Neuronal stem cell (in vitro differentiated cells): ENCODE measurements around the gene KLHL30. TPM values are rescaled to one million over a fixed set of nuclear protein-coding genes. Genes with fewer than 3 reads are reported as not detected.

Experiments used
- DNase-seq: peaks from one replicate; pipeline ENCODE4 v3.0.0-alpha.2; 2013; ENCODE audit warnings: low spot score
- H2AFZ ChIP-seq: one replicate; pipeline ENCODE4 v1.6.1; 2013; ENCODE audit warnings: mild to moderate bottlenecking, low read length, inconsistent platforms
- H2AK5ac ChIP-seq: 2 replicates; pipeline ENCODE4 v1.6.1; 2013; ENCODE audit warnings: low read depth, mild to moderate bottlenecking, inconsistent platforms, low read length, moderate library complexity, mixed read lengths
- H2BK120ac ChIP-seq: 2 replicates; pipeline ENCODE4 v1.6.1; 2013; ENCODE audit warnings: low read depth, mild to moderate bottlenecking, inconsistent platforms, low read length, moderate library complexity, mixed read lengths
- H2BK12ac ChIP-seq: one replicate; pipeline ENCODE4 v1.6.1; 2013; ENCODE audit warnings: low read length, inconsistent platforms
- H2BK15ac ChIP-seq: 2 replicates; pipeline ENCODE4 v1.6.1; 2013; ENCODE audit warnings: mild to moderate bottlenecking, low read length, inconsistent platforms, mixed read lengths
- H2BK5ac ChIP-seq: one replicate; pipeline ENCODE4 v1.6.1; 2013; ENCODE audit warnings: inconsistent platforms, mild to moderate bottlenecking, low read length, moderate library complexity
- H3K14ac ChIP-seq: one replicate; pipeline ENCODE4 v1.6.1; 2013; ENCODE audit warnings: low read length, inconsistent platforms
- H3K18ac ChIP-seq: 2 replicates; pipeline ENCODE4 v1.6.1; 2013; ENCODE audit warnings: low read length, inconsistent platforms
- H3K23ac ChIP-seq: 2 replicates; pipeline ENCODE4 v1.6.1; 2013; ENCODE audit warnings: low read depth, mild to moderate bottlenecking, mixed read lengths, low read length, inconsistent platforms; ENCODE audit not compliant: poor library complexity
- H3K27ac ChIP-seq: replicated peaks from 3 replicates; pipeline ENCODE4 v1.5.1; 2013; ENCODE audit warnings: low read length, inconsistent platforms
- H3K27me3 ChIP-seq, 3 experiments: 2 replicates each; pipeline ENCODE4 v1.6.1; 2013; ENCODE audit warnings: low read length in 3 of 3, mild to moderate bottlenecking in 2 of 3, inconsistent platforms in 1 of 3, low read depth in 1 of 3, mixed read lengths in 1 of 3, moderate library complexity in 1 of 3; ENCODE audit not compliant: control insufficient read depth in 3 of 3, insufficient read depth in 3 of 3
- H3K36me3 ChIP-seq, 2 donors: replicated peaks in 1 of 2; 2 replicates each; pipeline ENCODE4 v1.6.1; 2013; ENCODE audit warnings: low read length in 2 of 2; ENCODE audit not compliant: control insufficient read depth in 2 of 2, insufficient read depth in 2 of 2
- H3K4ac ChIP-seq: 2 replicates; pipeline ENCODE4 v1.6.1; 2013; ENCODE audit warnings: inconsistent platforms, mild to moderate bottlenecking, low read length, moderate library complexity
- H3K4me1 ChIP-seq, 2 donors: 1 replicate in 1 of 2; 2 replicates in 1 of 2; pipeline ENCODE4 v1.6.1; 2013; ENCODE audit warnings: low read length in 2 of 2, low read depth in 1 of 2; ENCODE audit not compliant: control insufficient read depth in 2 of 2, insufficient read depth in 1 of 2
- H3K4me2 ChIP-seq: one replicate; pipeline ENCODE4 v1.6.1; 2013; ENCODE audit warnings: mild to moderate bottlenecking, low read length, inconsistent platforms; ENCODE audit not compliant: insufficient read depth, poor library complexity, severe bottlenecking
- H3K4me3 ChIP-seq, 2 donors: 2 replicates each; pipeline ENCODE4 v1.5.1; 2013; ENCODE audit warnings: low read length in 2 of 2, mild to moderate bottlenecking in 2 of 2, inconsistent platforms in 1 of 2, moderate library complexity in 1 of 2
- H3K79me1 ChIP-seq: one replicate; pipeline ENCODE4 v1.6.1; 2013; ENCODE audit warnings: low read depth, mild to moderate bottlenecking, inconsistent platforms, low read length, moderate library complexity
- H3K9ac ChIP-seq: one replicate; pipeline ENCODE4 v1.6.1; 2013; ENCODE audit warnings: mild to moderate bottlenecking, low read depth, low read length, inconsistent platforms; ENCODE audit not compliant: poor library complexity
- H3K9me3 ChIP-seq, 2 donors: replicated peaks in 1 of 2; 2 replicates each; pipeline versions ENCODE3 to v1.6.1; 2013; ENCODE audit warnings: low read length in 2 of 2, mild to moderate bottlenecking in 2 of 2, inconsistent platforms in 1 of 2, low read depth in 1 of 2, mixed read lengths in 1 of 2, moderate library complexity in 1 of 2; ENCODE audit not compliant: control insufficient read depth in 2 of 2, insufficient read depth in 1 of 2
- H4K8ac ChIP-seq: one replicate; pipeline ENCODE4 v1.6.1; 2013; ENCODE audit warnings: low read depth, mild to moderate bottlenecking, inconsistent platforms, low read length, moderate library complexity
- H4K91ac ChIP-seq: one replicate; pipeline ENCODE4 v1.6.1; 2013; ENCODE audit warnings: low read length, low read depth, mild to moderate bottlenecking, inconsistent platforms; ENCODE audit not compliant: poor library complexity
- whole genome bisulfite sequencing, 2 donors: extraction: QIAGEN DNeasy Blood & Tissue Kit; methylation state at CpG; one replicate each; pipeline ENCODE4 v1.1.7; 2013; ENCODE audit warnings: missing lambda C conversion rate in 2 of 2, mixed read lengths in 1 of 2; ENCODE audit not compliant: insufficient read length in 2 of 2, insufficient replicate concordance in 1 of 2; ENCODE audit errors: extremely low coverage in 2 of 2; 5-methylcytosine and 5-hydroxymethylcytosine counted together
- polyA plus RNA-seq, 2 experiments: library from polyadenylated mRNA; stranded (reverse); fragments of 200-250 nt; gene quantifications; one replicate each; pipeline ENCODE4 v1.2.3, GENCODE V29; 2013

KLHL30 gene, protein sequence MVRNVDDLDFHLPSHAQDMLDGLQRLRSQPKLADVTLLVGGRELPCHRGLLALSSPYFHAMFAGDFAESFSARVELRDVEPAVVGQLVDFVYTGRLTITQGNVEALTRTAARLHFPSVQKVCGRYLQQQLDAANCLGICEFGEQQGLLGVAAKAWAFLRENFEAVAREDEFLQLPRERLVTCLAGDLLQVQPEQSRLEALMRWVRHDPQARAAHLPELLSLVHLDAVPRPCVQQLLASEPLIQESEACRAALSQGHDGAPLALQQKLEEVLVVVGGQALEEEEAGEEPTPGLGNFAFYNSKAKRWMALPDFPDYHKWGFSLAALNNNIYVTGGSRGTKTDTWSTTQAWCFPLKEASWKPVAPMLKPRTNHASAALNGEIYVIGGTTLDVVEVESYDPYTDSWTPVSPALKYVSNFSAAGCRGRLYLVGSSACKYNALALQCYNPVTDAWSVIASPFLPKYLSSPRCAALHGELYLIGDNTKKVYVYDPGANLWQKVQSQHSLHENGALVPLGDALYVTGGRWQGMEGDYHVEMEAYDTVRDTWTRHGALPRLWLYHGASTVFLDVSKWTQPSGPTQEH
- 0.06 TPM for polyA plus RNA-seq (2013, experiment 1 of 2)
- polyA plus RNA-seq (2013, experiment 2 of 2) = 0.07 TPM

DNA sequence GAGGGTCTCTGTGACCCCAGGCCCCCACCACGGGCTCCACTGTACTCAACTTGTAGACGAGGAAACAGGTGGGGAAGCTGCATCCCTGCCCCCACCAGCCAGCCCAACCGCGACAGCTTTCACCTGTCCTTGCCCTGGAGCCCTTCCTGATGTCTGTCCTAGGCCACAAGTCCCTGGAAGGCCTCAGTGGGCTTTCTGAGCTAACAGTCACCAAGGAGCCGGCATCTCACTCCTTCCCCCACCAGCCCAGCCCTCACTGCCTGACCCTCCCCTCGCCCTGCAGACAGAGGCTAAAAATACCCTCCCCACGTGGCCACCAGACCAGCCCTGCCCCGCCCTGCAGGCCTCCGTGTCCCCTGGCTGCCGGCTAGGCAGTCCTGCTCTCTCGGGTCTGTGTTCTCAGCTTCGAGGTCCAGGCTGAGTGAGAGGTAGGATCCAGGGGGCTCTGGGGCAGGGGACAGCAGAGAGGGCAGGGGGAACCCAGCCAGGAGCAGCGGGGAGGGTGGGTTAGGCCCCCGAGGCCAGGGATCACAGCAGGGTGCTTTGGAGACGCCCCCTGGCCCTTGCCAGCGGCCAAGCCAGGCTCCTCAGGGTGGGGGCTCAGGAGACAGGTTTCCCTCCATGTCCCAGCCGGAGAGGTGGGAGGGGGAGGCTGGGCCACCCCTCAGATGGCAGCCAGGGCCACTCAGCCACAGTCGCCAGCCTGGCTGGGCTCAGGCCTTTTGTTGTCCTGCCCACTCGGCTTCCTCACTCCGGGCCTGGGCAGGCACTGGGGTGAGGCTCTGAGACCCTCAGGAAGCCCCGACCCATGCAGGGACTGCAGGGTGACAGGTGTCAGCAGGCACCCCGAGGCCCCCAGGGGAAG, at the start of gene KLHL30:
Gene KLHL30 (plus strand): TSS at position 338 of the 865 bp plus-strand sequence. CDS start 2,087 bp downstream, outside the sequence.
- peak within 1 kb of the TSS in 1 of 2 donors; percentile 34 for H3K4me3 ChIP-seq

DNA sequence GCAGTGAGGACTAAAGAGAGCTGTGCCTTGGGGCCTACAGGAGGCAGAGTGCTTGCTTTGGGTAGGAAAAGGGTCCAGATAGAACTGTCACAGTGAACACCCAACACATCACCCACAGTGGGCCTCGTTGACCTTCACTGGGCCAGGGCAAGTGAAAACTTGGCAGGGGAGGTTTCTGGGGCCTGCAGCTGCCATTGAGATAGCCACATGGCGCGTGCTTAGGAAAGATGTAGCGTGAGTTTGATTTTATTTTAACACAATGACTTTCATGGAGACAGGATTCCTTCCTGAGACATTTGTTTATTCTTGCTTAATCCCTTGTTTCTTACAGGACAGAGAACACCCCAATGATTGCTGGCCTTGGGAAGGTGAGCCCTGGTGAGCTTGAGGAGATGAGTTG, 47.6 kb upstream of the KLHL30 start:
- Histone ChIP-seq H3K23ac (no peak overlapping the region), H3K9me3 (no peaks in the 10 kb centered on the region), H3K9ac (no peak overlapping the region), H4K91ac (no peak overlapping the region), H2BK15ac (no peak overlapping the region), H2BK120ac (no peak overlapping the region), H2BK12ac (no peak overlapping the region), H3K18ac (no peak overlapping the region), H2AFZ (no peak overlapping the region), H2BK5ac (no peak overlapping the region), H3K27me3 (no peaks in the 10 kb centered on the region), H3K79me1 (no peaks in the 10 kb centered on the region), H3K27ac (no peak overlapping the region), H3K36me3 (peaks cover 8 to 29% of the 10 kb centered on the region in 2 donors), H4K8ac (no peak overlapping the region), H3K4ac (no peak overlapping the region), H3K4me2 (no peak overlapping the region), H3K4me1 (no peaks in the 10 kb centered on the region), H3K14ac (no peak overlapping the region), H3K4me3 (no peak overlapping the region), H2AK5ac (no peak overlapping the region)
- no CpG with 5 or more reads among the region's 4 CpGs for WGBS, 2 donors
- no peak for DNase-seq

More for the DNA sequence above, at the start of gene KLHL30:
- Histone ChIP-seq H3K79me1 (peaks cover 7% of the 10 kb centered on the region), H3K4ac (peak within 1 kb of the TSS; percentile 98), H2AFZ (peak within 1 kb of the TSS; percentile 71), H2AK5ac (peak within 1 kb of the TSS; percentile 99), H3K9me3 (no peaks in the 10 kb centered on the region), H3K14ac (peak within 1 kb of the TSS; percentile 17), H4K8ac (peak within 1 kb of the TSS; percentile 43), H2BK5ac (peak within 1 kb of the TSS; percentile 90), H3K4me2 (no peak within 1 kb of the TSS), H3K23ac (peak within 1 kb of the TSS; percentile 85), H3K27me3 (peaks cover 0 to 19% (median 0%) of the 10 kb centered on the region in 3 experiments), H2BK12ac (peak within 1 kb of the TSS; percentile 90), H2BK15ac (peak within 1 kb of the TSS; percentile 98), H3K4me1 (peaks cover 9 to 14% of the 10 kb centered on the region in 2 donors), H2BK120ac (peak within 1 kb of the TSS; percentile 72), H3K9ac (peak within 1 kb of the TSS; percentile 77), H3K18ac (peak within 1 kb of the TSS; percentile 92), H3K27ac (no peak within 1 kb of the TSS), H4K91ac (peak within 1 kb of the TSS; percentile 19), H3K36me3 (no peaks in the 10 kb centered on the region)
- WGBS, 2 donors = no CpG with 5 or more reads among the region's 22 CpGs
- DNase-seq = no peak

GRCh38 chr2:238091436-238092060, 46.9 kb upstream of the KLHL30 start:
- WGBS, 2 donors = no CpG with 5 or more reads among the region's 16 CpGs

More at GRCh38 chr2:238091436-238092060, 46.9 kb upstream of the KLHL30 start:
- H2BK15ac ChIP-seq = no peak overlapping the region
- no peak for DNase-seq
- no peak overlapping the region for H2BK120ac ChIP-seq
- H2AK5ac ChIP-seq = no peak overlapping the region
- H3K27ac ChIP-seq = no peak overlapping the region
- H3K4ac ChIP-seq = no peak overlapping the region
- no peak overlapping the region for H3K4me2 ChIP-seq
- no peaks in the 10 kb centered on the region for H3K79me1 ChIP-seq
- H2AFZ ChIP-seq = no peak overlapping the region
- no peak overlapping the region for H3K14ac ChIP-seq
- no peaks in the 10 kb centered on the region for H3K27me3 ChIP-seq
- no peak overlapping the region for H2BK5ac ChIP-seq
- H3K23ac ChIP-seq = no peak overlapping the region
- H3K18ac ChIP-seq = no peak overlapping the region
- H4K91ac ChIP-seq = no peak overlapping the region
- peaks cover 8 to 23% of the 10 kb centered on the region in 2 donors for H3K36me3 ChIP-seq
- peak overlapping the region; percentile 27 for H3K9ac ChIP-seq
- no peak overlapping the region for H4K8ac ChIP-seq
- no peaks in the 10 kb centered on the region for H3K9me3 ChIP-seq
- H3K4me3 ChIP-seq = no peak overlapping the region
- no peak overlapping the region for H2BK12ac ChIP-seq
- peaks cover under 1 to 2% of the 10 kb centered on the region in 2 donors for H3K4me1 ChIP-seq
